AML-193 (cell line): ENCODE results near the gene CTDSPL2.
"Not testable (repeated sequence)": the region's sequence is repeated elsewhere in the genome, so short reads cannot be mapped to it uniquely, and the experiment has no call there.

ENCODE experiments used
- DNase-seq, 2 experiments: peaks; one replicate each; lab custom pipeline; 2025; lab: John Stamatoyannopoulos, UW

CTDSPL2 gene

GRCh38 chr15:44485880-44486279, 58.5 kb downstream of the CTDSPL2 start:
- no peak for DNase-seq

DNA sequence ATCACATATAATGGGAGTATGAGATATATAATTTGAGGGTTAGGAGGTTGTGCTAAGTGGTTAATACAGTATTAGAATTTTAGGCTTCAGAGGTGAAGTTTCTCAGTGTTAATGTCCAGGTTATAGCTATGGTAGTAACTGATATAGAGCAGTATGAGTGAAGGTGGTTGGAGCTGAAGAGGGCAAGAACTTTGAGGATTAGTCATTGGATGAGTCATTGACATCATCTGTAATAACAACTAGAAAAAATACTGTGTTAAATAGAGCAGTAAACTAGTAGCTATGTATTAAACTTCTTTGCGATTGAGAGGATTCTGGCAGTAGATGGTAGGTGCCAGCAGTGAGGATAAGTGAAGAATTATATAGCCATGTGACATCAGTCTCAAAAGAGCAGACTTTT, 62.0 kb downstream of the CTDSPL2 start:
- no peak for DNase-seq

DNA sequence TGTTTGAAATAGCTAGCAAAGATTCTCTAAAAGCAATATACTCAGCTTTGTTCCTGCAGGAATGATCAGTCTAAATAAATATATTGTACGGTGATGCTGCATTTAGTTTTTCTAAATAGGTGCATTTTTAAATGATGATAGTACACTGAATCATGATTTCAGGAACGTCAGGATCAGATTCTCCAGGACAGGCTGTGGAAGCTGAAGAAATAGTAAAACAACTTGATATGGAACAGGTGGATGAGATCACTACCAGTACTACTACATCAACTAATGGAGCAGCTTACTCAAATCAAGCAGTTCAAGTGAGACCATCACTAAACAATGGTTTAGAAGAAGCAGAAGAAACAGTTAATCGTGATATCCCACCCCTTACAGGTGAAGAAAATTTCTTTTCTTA, 63.2 kb downstream of the CTDSPL2 start:
- no peak for DNase-seq

GRCh38 chr15:44492040-44492439, 64.6 kb downstream of the CTDSPL2 start:
- no peak for DNase-seq

DNA sequence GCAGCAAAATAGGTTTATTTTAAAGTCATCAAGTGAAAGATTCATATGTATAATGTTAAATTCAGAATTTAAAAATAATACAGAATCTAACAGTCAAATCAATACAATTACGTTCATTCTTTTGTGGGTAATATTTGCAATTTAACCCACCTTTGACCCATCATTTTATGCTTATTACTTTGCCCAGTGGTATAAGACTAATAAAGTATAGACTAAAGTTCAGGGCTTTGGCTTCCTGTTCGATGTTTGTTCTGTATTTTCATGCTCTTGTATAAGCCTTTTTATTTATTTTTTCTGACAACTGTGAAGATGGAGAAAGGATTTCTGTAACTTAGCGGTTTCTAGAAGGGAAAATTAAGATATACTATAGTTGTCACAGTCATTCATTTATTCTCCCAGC, 65.2 kb downstream of the CTDSPL2 start:
- DNase-seq = no peak

GRCh38 chr15:44495562-44495961, 68.1 kb downstream of the CTDSPL2 start:
- DNase-seq = no peak

DNA sequence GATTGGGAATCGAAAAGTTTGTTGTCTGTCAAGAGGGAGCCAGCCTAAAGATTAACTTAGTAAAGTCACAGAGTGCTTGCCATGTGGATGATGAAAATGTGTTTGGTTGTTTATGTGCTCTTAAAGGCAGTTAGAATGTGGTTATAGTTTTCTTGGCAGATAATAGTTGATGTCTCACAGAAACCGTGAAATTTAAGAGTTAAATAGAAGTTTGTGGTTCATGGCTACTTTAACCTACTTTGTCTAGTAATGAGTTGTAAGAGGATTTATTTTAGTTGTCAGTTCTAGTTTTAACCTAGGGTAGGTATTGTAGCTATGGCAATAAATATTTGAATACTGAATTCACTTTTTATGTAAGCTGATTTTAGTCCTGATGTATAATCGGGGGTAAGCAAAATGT, 73.1 kb downstream of the CTDSPL2 start:
- DNase-seq = no peak

DNA sequence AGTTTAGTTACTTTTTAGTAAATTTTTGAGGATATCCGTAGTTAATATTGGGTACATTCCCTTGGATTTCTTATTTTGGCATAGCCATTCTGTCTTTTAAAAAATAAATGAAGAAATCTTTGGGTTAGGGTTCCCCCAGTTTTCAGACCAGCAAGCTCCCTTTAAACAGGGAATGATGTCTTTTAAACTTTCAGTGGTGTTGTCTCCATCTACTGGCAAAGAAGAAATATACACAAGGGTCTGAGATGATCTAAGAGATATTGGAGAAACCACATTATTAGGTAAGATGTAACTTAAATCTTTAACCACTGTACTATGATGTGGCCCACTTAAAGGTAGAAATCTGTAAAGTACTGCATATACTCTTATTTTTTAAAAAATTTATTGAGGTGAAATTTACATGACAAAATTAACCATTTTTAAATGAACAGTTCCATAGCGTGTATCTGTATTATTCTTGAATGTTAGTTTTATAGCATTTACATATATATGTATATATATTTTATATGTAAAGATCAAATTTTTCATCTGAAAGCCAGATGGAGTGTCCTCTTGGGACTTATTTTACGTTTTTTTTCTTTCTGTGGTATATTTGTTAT, 74.4 kb downstream of the CTDSPL2 start:
- DNase-seq = peak; percentile 69 to 70

DNA sequence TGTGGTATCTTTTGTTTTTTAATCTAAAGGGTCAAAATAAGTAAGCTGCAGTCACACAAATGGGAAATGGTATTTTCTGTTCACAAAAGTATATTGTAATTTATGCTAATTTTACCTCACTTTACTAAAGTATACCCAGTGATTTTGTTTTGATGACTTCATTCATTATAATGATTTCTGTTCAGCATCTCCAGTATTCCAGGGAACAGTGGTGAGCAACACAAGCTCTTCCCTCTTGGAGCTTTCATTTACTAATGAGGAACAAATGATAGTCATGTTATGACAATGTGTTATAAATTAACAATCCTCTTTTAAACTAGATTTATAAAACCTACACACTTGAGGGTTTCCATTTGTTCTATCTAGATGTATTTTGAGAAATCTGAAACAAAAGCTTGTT, 89.0 kb downstream of the CTDSPL2 start:
- no peak for DNase-seq

GRCh38 chr15:44519537-44519936, 92.1 kb downstream of the CTDSPL2 start:
- DNase-seq = no peak

DNA sequence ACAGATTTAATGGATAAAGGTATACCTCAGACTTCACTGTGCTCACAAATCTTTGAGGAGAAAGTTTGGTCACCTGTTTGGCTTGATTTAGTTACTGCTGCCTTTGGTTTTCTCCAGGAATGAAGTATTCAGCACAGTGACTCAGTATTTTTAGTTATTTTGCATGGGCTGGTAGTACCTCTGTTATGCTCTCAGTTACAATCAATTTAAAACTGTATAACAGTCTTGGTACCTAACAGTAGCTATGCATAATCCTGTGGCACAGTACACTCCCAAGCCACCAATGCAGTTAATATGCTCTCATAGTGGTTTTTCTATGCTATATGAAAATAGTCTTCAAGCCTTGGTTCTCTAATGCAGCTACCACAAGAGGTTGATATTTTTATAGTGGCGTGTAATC, 97.6 kb downstream of the CTDSPL2 start:
- DNase-seq = no peak

- no peak for DNase-seq
These were observed 99.8 kb downstream of the CTDSPL2 start for GRCh38 chr15:44527241-44527640.

- DNase-seq = no peak
These were observed 102.6 kb downstream of the CTDSPL2 start for GRCh38 chr15:44529864-44530604.

DNA sequence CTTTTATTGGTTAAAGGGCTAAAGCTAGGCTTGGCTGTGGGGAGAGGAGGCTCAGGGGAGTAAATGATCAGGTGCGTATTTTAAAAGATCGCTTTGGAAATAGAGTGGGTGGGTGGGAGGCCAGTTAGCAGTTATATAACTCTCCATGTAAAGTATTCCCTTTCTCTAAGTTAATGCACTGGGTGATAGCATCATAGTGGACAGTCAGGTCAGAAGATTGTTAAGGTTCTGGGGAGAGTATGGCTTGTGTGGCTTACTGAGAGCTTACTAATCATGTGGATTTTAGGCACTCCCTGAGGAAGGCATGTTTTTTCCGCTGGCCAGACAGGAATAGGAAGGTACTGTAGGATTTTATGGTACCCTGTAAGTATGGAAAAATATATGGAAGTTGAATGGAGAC, 103.2 kb downstream of the CTDSPL2 start:
- DNase-seq = no peak

DNA sequence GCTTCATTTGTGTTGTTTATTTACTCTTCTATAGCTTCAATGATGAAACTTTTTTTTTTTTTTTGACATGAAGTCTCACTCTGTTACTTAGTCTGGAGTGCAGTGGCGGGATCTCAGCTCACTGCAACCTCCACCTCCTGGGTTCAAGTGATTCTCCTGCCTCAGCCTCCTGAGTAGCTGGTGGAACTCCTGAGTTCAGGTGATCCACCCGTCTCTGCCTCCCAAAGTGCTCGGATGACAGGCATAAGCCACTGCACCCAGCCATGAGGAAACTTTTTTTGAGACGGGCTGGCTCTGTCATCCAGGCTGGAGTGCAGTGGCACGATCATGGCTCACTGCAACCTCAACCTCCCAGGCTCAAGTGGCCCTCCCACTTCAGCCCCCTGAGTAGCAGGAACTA, 104.8 kb downstream of the CTDSPL2 start:
- not testable (repeated sequence) for DNase-seq

DNA sequence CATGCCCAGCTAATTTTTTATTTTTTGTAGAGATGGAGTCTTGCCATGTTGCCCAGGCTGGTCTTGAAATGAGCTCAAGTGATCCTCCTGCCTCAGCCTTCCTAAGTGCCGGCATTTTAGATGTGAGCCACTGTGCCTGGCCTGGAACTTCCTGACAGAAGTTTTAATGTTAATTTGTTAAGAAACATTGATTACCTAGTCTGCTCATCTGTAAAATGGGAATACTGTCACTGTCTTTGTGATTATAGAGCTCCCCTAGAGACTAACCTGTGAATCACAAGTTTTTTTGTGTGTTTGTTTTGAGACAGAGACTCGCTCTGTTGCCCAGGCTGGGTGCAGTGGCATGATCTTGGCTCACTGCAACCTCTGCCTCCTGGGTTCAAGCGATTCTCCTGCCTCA, 105.3 kb downstream of the CTDSPL2 start:
- DNase-seq = peak in 1 of 2 experiments; percentile 5

DNA sequence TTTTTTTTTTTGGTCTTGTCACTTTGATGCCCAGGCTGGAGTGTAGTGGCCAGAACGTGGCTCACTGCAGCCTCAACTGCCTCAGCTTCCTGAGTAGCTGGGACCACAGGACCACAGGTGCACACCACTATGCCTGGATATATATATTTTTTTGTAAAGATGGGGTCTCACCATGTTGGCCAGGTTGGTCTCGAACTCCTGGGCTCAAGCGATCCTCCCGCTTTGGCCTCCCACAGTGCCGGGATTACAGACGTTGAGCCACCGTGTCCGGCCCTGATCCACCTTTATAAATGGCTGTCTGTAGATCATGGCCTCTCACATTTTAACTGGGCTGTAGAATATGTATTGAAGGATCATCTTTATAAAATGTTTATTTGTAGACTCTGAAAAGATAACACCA, 107.7 kb downstream of the CTDSPL2 start:
- DNase-seq = no peak

DNA sequence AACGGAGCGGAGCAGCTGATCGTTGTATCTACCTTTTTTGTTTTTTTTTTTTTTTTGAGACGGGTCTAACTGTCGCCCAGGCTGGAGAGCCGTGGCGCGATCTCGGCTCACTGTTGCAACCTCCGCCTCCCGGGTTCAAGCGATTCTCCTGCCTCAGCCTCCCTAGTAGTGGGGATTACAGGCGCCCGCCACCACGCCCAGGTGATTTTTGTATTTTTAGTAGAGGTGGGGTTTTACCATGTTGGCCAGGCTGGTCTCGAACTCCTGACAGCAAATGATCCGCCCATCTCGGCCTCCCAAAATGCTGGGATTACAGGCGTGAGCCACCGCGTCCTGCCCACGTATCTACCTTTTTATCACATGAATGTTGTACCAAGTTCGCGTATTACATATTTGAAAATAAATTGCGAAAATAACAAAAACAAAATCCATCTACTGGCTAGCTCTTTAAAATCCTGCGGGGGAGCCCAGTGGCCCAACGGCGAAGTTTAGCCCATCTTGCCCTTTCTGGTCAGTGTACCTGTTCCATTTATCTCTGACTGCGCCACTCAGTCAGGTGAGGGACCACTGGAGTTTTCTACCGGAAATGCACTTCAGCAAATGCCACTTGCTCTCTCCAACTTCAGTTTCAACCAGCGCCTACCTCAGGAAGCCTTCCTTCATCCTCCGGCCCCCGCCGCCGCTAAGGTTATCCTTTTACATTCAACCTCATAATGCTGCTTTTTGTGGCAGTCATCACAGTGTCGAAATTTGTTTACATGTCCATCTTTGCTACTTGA, 108.3 kb downstream of the CTDSPL2 start:
- no peak for DNase-seq

GRCh38 chr15:44536302-44536961, 109.0 kb downstream of the CTDSPL2 start:
- DNase-seq = peak; percentile 80 to 86

DNA sequence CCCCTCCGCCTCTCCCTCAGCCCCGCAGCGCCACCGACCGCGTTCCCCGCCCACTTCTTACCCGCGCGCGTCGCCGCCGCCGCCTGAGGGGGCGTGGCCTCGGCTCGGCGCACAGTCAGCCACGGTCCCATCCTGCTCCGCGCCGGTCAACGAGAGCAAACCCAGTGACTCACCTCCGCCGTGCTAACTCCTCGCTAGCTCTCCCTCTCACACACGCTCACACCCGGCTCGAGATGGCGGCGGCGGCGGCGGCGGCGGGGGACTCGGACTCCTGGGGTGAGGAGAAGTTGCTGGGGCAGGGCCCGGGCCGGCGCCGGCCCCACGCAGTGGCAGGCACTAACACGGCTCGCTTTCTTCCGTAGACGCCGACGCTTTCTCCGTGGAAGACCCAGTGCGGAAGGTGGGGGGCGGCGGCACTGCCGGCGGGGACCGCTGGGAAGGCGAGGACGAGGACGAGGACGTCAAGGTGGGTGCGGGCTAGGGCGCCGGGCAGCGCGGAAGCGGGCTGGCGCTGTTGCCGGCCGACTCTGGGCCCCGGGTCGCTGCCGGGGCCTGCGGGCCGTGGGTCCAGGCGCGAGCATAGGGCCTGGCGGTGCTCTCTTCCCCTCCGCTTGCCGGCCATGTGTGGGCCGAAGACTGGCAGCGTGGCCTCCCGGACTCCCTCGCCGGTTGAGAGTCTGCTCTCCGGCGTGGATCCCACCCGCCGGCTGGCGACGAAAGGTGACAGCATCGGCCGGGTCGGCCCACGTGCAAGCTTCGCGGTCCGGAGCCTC, 109.7 kb downstream of the CTDSPL2 start, which contains the start of gene EIF3J:
TSS of gene EIF3J (plus strand) at position 186 of the 773 bp plus-strand sequence. CDS start at position 234, 48 bp downstream.
- DNase-seq = peak; percentile 87 to 91

- no peak for DNase-seq
These were observed 110.4 kb downstream of the CTDSPL2 start for GRCh38 chr15:44537735-44538240.
